Endothelial cell of umbilical vein (primary cell): ENCODE data around the gene AACS. TPM values are rescaled to one million over a fixed set of nuclear protein-coding genes. Genes with fewer than 3 reads are reported as not detected.

Experiments used
- BruUV-seq: library from RNA; stranded (reverse); fragments of 400-500 nt; replicated peaks from 2 replicates; lab custom pipeline; 2021; lab: Mats Ljungman, UMichigan
- CTCF ChIA-PET: fragments of 300-600, 350-600 bp; sonication (Branson Sonifier 250); formaldehyde crosslinking; loops from one replicate; lab custom pipeline; 2021; ENCODE audit warnings: antibody characterized with exemption, inconsistent platforms; lab: Charles Lee
- POLR2A ChIA-PET: fragments of 300-600, 350-600 bp; sonication (Branson Sonifier 250); formaldehyde crosslinking; loops from one replicate; lab custom pipeline; 2021; ENCODE audit warnings: antibody characterized with exemption, inconsistent platforms; lab: Charles Lee
- DNase-seq: peaks from one replicate; pipeline ENCODE4 v3.0.0-alpha.2; 2011; ENCODE audit warnings: low read depth, low spot score
- FAIRE-seq: peaks from 2 replicates; lab custom pipeline; 2011; peaks lifted over from hg19 to GRCh38; lab: Jason Lieb, UNC
- H2AFZ ChIP-seq: 2 replicates; pipeline ENCODE4 v1.6.0; 2012; ENCODE audit warnings: low read depth, low read length, control low read depth, inconsistent platforms
- H3K27ac ChIP-seq: 2 replicates; pipeline ENCODE4 v1.5.1; 2011; ENCODE audit warnings: low read depth, mild to moderate bottlenecking, control low read depth, low read length, moderate library complexity; ENCODE audit not compliant: insufficient read depth
- H3K27me3 ChIP-seq, 2 experiments: 2 replicates each; pipeline versions ENCODE4 v1.6.0 to v1.6.1; 2011; ENCODE audit warnings: low read length in 2 of 2, mixed read lengths in 1 of 2; ENCODE audit not compliant: control insufficient read depth in 2 of 2, insufficient read depth in 2 of 2
- H3K36me3 ChIP-seq, 2 experiments: 2 replicates in 1 of 2; 3 replicates in 1 of 2; pipeline ENCODE4 v1.5.1; 2011; ENCODE audit warnings: low read length in 2 of 2, mild to moderate bottlenecking in 1 of 2, moderate library complexity in 1 of 2; ENCODE audit not compliant: control insufficient read depth in 2 of 2, insufficient read depth in 2 of 2; ENCODE audit errors: extremely low read depth in 1 of 2
- H3K4me1 ChIP-seq: 3 replicates; pipeline ENCODE4 v1.5.1; 2011; ENCODE audit warnings: mild to moderate bottlenecking, low read length; ENCODE audit not compliant: control insufficient read depth, insufficient read depth; ENCODE audit errors: extremely low read depth
- H3K4me2 ChIP-seq: 2 replicates; pipeline ENCODE4 v1.6.1; 2011; ENCODE audit warnings: low read length, control low read depth, mixed read lengths; ENCODE audit not compliant: insufficient read depth
- H3K4me3 ChIP-seq, 3 experiments: fragments of 200-600 bp in 1 of 3; sonication (generic), shearing (Covaris generic) in 1 of 3; replicated peaks in 1 of 3; 2 replicates each; pipeline ENCODE4 v1.5.1; 2011 to 2016; ENCODE audit warnings: control low read depth in 3 of 3, low read length in 3 of 3, mild to moderate bottlenecking in 2 of 3, inconsistent platforms in 1 of 3, low read depth in 1 of 3, moderate library complexity in 1 of 3; ENCODE audit not compliant: insufficient read depth in 1 of 3
- H3K79me2 ChIP-seq: 2 replicates; pipeline ENCODE4 v1.6.0; 2012; ENCODE audit warnings: low read length, inconsistent platforms; ENCODE audit not compliant: control insufficient read depth, insufficient read depth
- H3K9ac ChIP-seq: replicated peaks from 2 replicates; pipeline ENCODE3; 2011; ENCODE audit warnings: low read length, control low read depth; ENCODE audit not compliant: insufficient read depth; ENCODE audit errors: extremely low read depth
- H3K9me1 ChIP-seq: replicated peaks from 3 replicates; pipeline ENCODE4 v1.6.0; 2011; ENCODE audit warnings: mild to moderate bottlenecking, low read length; ENCODE audit not compliant: control insufficient read depth, insufficient read depth; ENCODE audit errors: extremely low read depth
- H3K9me3 ChIP-seq: replicated peaks from 2 replicates; pipeline ENCODE4 v1.5.1; 2012; ENCODE audit warnings: low read length, inconsistent platforms; ENCODE audit not compliant: control insufficient read depth, insufficient read depth
- H4K20me1 ChIP-seq: replicated peaks from 2 replicates; pipeline ENCODE3; 2011; ENCODE audit warnings: mild to moderate bottlenecking, low read length; ENCODE audit not compliant: control insufficient read depth, insufficient read depth; ENCODE audit errors: extremely low read depth
- EZH2 ChIP-seq: IDR thresholded peaks from 2 replicates; pipeline ENCODE4 v1.6.1; 2012; ENCODE audit warnings: borderline replicate concordance, low read depth, mild to moderate bottlenecking, moderate library complexity, low read length, inconsistent platforms; ENCODE audit not compliant: severe bottlenecking
- FOS ChIP-seq: IDR thresholded peaks from 2 replicates; pipeline ENCODE4 v1.6.1; 2011; ENCODE audit warnings: mild to moderate bottlenecking, low read length, moderate library complexity, borderline replicate concordance; ENCODE audit not compliant: insufficient read depth
- GATA2 ChIP-seq: IDR thresholded peaks from 2 replicates; pipeline ENCODE4 v1.7.0; 2011; ENCODE audit warnings: low read depth, mild to moderate bottlenecking, moderate library complexity, mixed read lengths, low read length; ENCODE audit not compliant: insufficient read length, insufficient read depth
- MYC ChIP-seq: IDR thresholded peaks from one replicate; pipeline ENCODE4 v1.6.1; 2011; ENCODE audit warnings: mild to moderate bottlenecking, low read depth, low read length
- POLR2A ChIP-seq: IDR thresholded peaks from 2 replicates; pipeline ENCODE4 v1.6.1; 2012; ENCODE audit warnings: low read depth, mild to moderate bottlenecking, control low read depth, low read length
- POLR2AphosphoS5 ChIP-seq: IDR thresholded peaks from 2 replicates; pipeline ENCODE4 v1.6.1; 2012; ENCODE audit warnings: low read depth, mild to moderate bottlenecking, control low read depth, low read length, moderate library complexity; ENCODE audit not compliant: insufficient read depth
- dilution Hi-C: fragments of 300-500 bp; cut with MboI; formaldehyde crosslinking; loops from one replicate; pipeline ENCODE4 v1.15.0; 2019; ENCODE audit warnings: low sequenced_read_pairs; ENCODE audit not compliant: extremely low pct_ligation_motif_present
- intact Hi-C: fragments of 100-400 bp; cut with micrococcal nuclease; formaldehyde crosslinking; loops from one replicate; pipeline ENCODE4 v1.10.0; 2022
- polyA plus RNA-seq, 4 experiments: library from polyadenylated mRNA; depleted of rRNA in 3 of 4; stranded (reverse) in 3 of 4; unstranded in 1 of 4; fragments of >200 nt; gene quantifications; 2 replicates each; pipeline versions ENCODE4 v1.2.1 to v1.2.3, GENCODE V29; 2011 to 2012; ENCODE audit warnings: missing spikeins in 1 of 4
- total RNA-seq: library from RNA; stranded (reverse); gene quantifications from 2 replicates; pipeline ENCODE4 v1.2.3, GENCODE V29; 2021
- TF ChIP-seq, protein P1 (sequence below): IDR thresholded peaks from 2 replicates; pipeline ENCODE4 v1.6.1; 2011; ENCODE audit not compliant: insufficient read depth, insufficient read length
- TF ChIP-seq, protein P2 (sequence below), 2 donors: IDR thresholded peaks; 1 replicate in 1 of 2; 2 replicates in 1 of 2; pipeline ENCODE4 v1.5.1; 2011; ENCODE audit warnings: low read length in 2 of 2, mild to moderate bottlenecking in 2 of 2, moderate library complexity in 2 of 2, control low read depth in 1 of 2, inconsistent platforms in 1 of 2, low read depth in 1 of 2; ENCODE audit not compliant: insufficient read depth in 1 of 2; ENCODE audit errors: extremely low read depth in 1 of 2

The AACS gene
- total and polyA plus RNA-seq, 2 donors (not counting 3 experiments of a cell fraction or from before 2014, with no cell fraction given), result 34.7 to 40.3 TPM

DNA sequence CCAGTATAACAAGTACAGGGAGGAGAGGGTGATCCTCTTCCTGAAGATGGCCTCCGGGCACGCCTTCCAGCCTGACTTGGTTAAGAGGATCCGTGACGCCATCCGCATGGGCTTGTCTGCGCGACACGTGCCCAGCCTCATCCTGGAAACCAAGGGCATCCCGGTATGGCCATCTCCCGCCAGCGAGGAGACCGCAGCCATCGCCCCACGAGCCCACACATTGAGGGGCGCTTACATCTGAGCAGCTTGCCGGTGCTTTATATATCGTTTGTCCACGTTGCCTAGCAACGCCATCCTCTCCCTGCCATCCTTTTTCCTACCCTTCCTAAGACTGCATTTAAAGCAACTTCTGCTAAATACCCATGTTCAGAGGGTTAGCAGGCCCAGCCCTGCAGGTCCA lies 71.5 kb downstream of the AACS start:
- Histone ChIP-seq H3K36me3 (peaks cover 0 to 2% of the 10 kb centered on the region in 2 experiments), H3K27ac (no peak overlapping the region), H3K9ac (no peak overlapping the region), H3K79me2 (no peaks in the 10 kb centered on the region), H3K4me2 (no peak overlapping the region), H3K9me3 (no peaks in the 10 kb centered on the region), H3K4me1 (peaks cover 8% of the 10 kb centered on the region), H3K27me3 (no peaks in the 10 kb centered on the region), H3K4me3 (no peak overlapping the region), H2AFZ (no peak overlapping the region), H4K20me1 (no peaks in the 10 kb centered on the region), H3K9me1 (no peaks in the 10 kb centered on the region)
- DNase-seq (no peak), FAIRE-seq (no peak)
- dilution Hi-C loops (no loop called here), intact Hi-C loops (no loop called here)
- no TSS peak for BruUV-seq
- CTCF ChIA-PET, result no interaction called here
- TF ChIP-seq EZH2 (no peak), GATA2 (no peak), POLR2A (no peak), FOS (no peak), MYC (no peak), POLR2AphosphoS5 (no peak)
- TF ChIP-seq, protein P1, sequence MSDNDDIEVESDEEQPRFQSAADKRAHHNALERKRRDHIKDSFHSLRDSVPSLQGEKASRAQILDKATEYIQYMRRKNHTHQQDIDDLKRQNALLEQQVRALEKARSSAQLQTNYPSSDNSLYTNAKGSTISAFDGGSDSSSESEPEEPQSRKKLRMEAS, result no peak
- POLR2A ChIA-PET, result no interaction called here

DNA sequence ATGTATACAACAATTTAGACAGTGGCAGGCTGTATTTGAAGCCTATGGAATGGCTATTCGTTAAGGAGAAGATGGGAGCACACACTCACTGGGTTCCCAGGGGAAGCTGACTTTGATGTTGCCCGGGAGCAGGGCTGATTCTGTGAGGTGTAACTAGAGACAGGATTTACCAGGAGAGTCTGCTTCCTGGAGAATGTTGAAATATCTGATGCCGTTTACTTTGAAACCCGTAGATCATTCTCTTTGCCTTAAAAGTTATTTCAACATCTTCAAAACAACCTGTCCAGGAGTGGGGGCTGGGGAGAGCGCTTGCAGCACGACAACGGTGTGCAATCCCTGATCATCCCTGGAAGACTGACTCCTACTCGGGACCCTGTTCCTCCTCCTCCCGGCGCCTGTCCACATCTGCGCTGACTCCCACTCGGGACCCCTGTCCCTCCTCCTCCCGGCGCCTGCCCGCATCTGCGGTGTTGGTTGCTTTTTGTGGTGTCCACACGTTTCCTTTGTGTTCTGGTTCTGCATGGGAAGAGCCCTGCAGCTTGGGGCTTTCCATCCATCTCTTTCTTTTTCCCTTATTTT lies 72.6 kb downstream of the AACS start:
- Histone ChIP-seq H2AFZ (no peak overlapping the region), H3K36me3 (peaks cover 0 to 2% of the 10 kb centered on the region in 2 experiments), H3K9ac (no peak overlapping the region), H3K79me2 (no peaks in the 10 kb centered on the region), H4K20me1 (no peaks in the 10 kb centered on the region), H3K4me1 (peaks cover 8% of the 10 kb centered on the region), H3K4me2 (no peak overlapping the region), H3K4me3 (no peak overlapping the region), H3K9me3 (no peaks in the 10 kb centered on the region), H3K27me3 (no peaks in the 10 kb centered on the region), H3K9me1 (no peaks in the 10 kb centered on the region), H3K27ac (no peak overlapping the region)
- dilution Hi-C loops (no loop called here), intact Hi-C loops (no loop called here)
- FAIRE-seq (no peak), DNase-seq (no peak)
- POLR2A ChIA-PET, result no interaction called here
- CTCF ChIA-PET, result no interaction called here
- no TSS peak for BruUV-seq
- TF ChIP-seq, protein P1, result no peak
- TF ChIP-seq POLR2A, result no peak
- TF ChIP-seq, protein P2, sequence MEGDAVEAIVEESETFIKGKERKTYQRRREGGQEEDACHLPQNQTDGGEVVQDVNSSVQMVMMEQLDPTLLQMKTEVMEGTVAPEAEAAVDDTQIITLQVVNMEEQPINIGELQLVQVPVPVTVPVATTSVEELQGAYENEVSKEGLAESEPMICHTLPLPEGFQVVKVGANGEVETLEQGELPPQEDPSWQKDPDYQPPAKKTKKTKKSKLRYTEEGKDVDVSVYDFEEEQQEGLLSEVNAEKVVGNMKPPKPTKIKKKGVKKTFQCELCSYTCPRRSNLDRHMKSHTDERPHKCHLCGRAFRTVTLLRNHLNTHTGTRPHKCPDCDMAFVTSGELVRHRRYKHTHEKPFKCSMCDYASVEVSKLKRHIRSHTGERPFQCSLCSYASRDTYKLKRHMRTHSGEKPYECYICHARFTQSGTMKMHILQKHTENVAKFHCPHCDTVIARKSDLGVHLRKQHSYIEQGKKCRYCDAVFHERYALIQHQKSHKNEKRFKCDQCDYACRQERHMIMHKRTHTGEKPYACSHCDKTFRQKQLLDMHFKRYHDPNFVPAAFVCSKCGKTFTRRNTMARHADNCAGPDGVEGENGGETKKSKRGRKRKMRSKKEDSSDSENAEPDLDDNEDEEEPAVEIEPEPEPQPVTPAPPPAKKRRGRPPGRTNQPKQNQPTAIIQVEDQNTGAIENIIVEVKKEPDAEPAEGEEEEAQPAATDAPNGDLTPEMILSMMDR (IDR thresholded peaks at IDR 0.05; ENCODE audit: extremely low read depth in 1 of 2, insufficient read depth in 1 of 2, low read depth in 1 of 2, low read length in 2 of 2), result no peak
- no peak for TF ChIP-seq FOS
- TF ChIP-seq POLR2AphosphoS5, result no peak
